ENCODE measurements around the gene HID1. TPM values are rescaled to one million over a fixed set of nuclear protein-coding genes. Genes with fewer than 3 reads are reported as not detected.
A peak's percentile ranks its signal among the peaks of the same experiment; 100 is the strongest.

The HID1 gene
- polyA plus RNA-seq, 2 of the 4 experiments (the other 2 are of a cell fraction), result 5.2 to 11.7 TPM

DNA sequence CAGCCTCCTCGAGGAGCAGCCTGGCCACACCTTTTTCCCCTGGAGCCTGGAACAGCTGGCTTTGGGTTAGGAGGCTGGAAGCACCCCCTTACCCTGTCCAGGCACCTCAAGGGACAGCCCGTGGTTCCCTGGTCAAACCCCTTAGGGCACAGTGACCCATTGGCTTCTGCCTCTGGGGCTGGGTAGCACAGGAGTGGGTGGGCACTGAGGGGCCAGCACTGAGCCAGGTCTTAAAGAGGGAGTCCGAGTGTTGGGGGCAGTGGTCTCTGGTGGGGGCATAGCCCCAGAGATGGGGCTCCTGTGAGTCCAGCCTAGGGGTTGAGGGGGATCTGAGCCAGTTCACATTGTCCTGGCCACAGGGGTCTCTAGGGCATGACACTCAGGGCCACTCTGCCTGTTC lies 21.5 kb downstream of the HID1 start:
- DNase-seq (ENCODE audit: low read depth in 1 of 2, low spot score in 1 of 2), result no peak
- Histone ChIP-seq H3K4me3 (no peak overlapping the region), H3K9me3 (no peaks in the 10 kb centered on the region), H3K27ac (no peak overlapping the region), H3K4me2 (no peak overlapping the region), H3K4me1 (peaks cover 26% of the 10 kb centered on the region)
- CTCF ChIA-PET, result interaction anchor here (0.6 to 42.3 kb wide), 5 partner anchors 6 to 468 kb away, joined by 3 to 1448 read pairs (median 8); partner anchors contain the start of genes CDR2L, HID1, OTOP2 and OTOP3
- no peak for FAIRE-seq
- POLR2A ChIA-PET, result interaction anchor here (1.0 kb wide), 1 partner anchor 84 kb away, joined by 3 read pairs; no protein-coding TSS in a partner anchor
- TF ChIP-seq TFCP2L1 (CRISPR knock-in tag; IDR thresholded peaks at IDR 0.05) (no peak), RFX5 (IDR thresholded peaks at IDR 0.05) (no peak), KDM1A (IDR thresholded peaks at IDR 0.05; ENCODE audit: low read depth) (no peak), FOSB (CRISPR knock-in tag; IDR thresholded peaks at IDR 0.05) (no peak), CHD2 (IDR thresholded peaks at IDR 0.05; ENCODE audit: low read length, partially characterized antibody) (no peak), EP300 (IDR thresholded peaks at IDR 0.05) (no peak), HEYL (CRISPR knock-in tag; IDR thresholded peaks at IDR 0.05) (no peak), POLR2A (IDR thresholded peaks at IDR 0.05; ENCODE audit: low read length) (no peak), RARB (CRISPR knock-in tag; IDR thresholded peaks at IDR 0.05) (no peak)
- 50% methylated on average over 3 of the region's 3 CpGs for WGBS (ENCODE audit: missing lambda C conversion rate)
- no peak for ATAC-seq

DNA sequence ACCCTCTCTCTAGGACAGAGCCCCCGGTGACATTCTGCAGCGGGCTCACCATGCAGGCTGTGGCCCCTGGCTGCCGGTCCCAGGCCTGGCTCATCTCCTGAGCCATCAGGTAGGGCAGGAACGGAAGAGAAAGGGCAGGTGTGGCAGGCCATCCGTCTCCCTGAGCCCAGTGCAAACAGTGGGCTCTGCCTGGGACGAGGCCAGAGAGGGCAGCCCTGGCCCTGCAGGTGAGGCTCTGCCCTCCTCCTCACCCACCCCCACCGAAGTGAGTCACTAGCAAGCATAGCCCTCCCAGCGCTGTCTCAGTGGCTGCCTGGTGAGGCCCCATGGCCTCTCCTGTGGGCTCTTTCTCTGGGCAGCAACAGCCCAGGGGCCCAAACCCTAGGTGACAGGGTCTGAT lies 22.4 kb downstream of the HID1 start:
- H3K4me2 ChIP-seq, result no peak overlapping the region; the same call in 2 of the 3 replicates
- no peak overlapping the region for H3K4me3 ChIP-seq
- FAIRE-seq (no peak), DNase-seq (ENCODE audit: low read depth in 1 of 2, low spot score in 1 of 2) (no peak), ATAC-seq (peak; percentile 23 to 26; a peak in 3 of 6 replicates)
- H3K4me1 ChIP-seq, result peaks cover 26% of the 10 kb centered on the region
- H3K27ac ChIP-seq, result no peak overlapping the region
- no peaks in the 10 kb centered on the region for H3K9me3 ChIP-seq
- ChIA-PET CTCF (interaction anchor here (1.7 to 42.3 kb wide), 5 partner anchors 7 to 181 kb away, joined by 4 to 1448 read pairs (median 8); partner anchors contain the start of genes CDR2L, HID1, NT5C and OTOP2), POLR2A (no interaction called here)
- 76% methylated on average over 6 of the region's 8 CpGs for WGBS (ENCODE audit: missing lambda C conversion rate)
- TF ChIP-seq, protein P1, sequence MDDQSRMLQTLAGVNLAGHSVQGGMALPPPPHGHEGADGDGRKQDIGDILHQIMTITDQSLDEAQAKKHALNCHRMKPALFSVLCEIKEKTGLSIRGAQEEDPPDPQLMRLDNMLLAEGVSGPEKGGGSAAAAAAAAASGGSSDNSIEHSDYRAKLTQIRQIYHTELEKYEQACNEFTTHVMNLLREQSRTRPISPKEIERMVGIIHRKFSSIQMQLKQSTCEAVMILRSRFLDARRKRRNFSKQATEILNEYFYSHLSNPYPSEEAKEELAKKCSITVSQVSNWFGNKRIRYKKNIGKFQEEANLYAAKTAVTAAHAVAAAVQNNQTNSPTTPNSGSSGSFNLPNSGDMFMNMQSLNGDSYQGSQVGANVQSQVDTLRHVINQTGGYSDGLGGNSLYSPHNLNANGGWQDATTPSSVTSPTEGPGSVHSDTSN (IDR thresholded peaks at IDR 0.05), result no peak
- TF ChIP-seq PHF8 (IDR thresholded peaks at IDR 0.05; ENCODE audit: borderline replicate concordance, low read depth), result no peak
- TF ChIP-seq GATA3 (IDR thresholded peaks at IDR 0.05; ENCODE audit: borderline replicate concordance), result no peak
- no peak for TF ChIP-seq ESRRA (IDR thresholded peaks at IDR 0.05; ENCODE audit: borderline replicate concordance, low read length)
- TF ChIP-seq POLR2AphosphoS2 (conservative IDR thresholded peaks at IDR 0.05; ENCODE audit: low read length), result no peak
- no peak for TF ChIP-seq ZFP36 (IDR thresholded peaks at IDR 0.05; ENCODE audit: borderline replicate concordance, partially characterized antibody)
- TF ChIP-seq, protein P2, sequence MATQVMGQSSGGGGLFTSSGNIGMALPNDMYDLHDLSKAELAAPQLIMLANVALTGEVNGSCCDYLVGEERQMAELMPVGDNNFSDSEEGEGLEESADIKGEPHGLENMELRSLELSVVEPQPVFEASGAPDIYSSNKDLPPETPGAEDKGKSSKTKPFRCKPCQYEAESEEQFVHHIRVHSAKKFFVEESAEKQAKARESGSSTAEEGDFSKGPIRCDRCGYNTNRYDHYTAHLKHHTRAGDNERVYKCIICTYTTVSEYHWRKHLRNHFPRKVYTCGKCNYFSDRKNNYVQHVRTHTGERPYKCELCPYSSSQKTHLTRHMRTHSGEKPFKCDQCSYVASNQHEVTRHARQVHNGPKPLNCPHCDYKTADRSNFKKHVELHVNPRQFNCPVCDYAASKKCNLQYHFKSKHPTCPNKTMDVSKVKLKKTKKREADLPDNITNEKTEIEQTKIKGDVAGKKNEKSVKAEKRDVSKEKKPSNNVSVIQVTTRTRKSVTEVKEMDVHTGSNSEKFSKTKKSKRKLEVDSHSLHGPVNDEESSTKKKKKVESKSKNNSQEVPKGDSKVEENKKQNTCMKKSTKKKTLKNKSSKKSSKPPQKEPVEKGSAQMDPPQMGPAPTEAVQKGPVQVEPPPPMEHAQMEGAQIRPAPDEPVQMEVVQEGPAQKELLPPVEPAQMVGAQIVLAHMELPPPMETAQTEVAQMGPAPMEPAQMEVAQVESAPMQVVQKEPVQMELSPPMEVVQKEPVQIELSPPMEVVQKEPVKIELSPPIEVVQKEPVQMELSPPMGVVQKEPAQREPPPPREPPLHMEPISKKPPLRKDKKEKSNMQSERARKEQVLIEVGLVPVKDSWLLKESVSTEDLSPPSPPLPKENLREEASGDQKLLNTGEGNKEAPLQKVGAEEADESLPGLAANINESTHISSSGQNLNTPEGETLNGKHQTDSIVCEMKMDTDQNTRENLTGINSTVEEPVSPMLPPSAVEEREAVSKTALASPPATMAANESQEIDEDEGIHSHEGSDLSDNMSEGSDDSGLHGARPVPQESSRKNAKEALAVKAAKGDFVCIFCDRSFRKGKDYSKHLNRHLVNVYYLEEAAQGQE (IDR thresholded peaks at IDR 0.05), result no peak
- no peak for TF ChIP-seq BHLHE40 (IDR thresholded peaks at IDR 0.05; ENCODE audit: low read depth, low read length)
- no peak for TF ChIP-seq NFE2L2 (conservative IDR thresholded peaks at IDR 0.05; ENCODE audit: low read length)
- TF ChIP-seq CBX8 (IDR thresholded peaks at IDR 0.05), result no peak

DNA sequence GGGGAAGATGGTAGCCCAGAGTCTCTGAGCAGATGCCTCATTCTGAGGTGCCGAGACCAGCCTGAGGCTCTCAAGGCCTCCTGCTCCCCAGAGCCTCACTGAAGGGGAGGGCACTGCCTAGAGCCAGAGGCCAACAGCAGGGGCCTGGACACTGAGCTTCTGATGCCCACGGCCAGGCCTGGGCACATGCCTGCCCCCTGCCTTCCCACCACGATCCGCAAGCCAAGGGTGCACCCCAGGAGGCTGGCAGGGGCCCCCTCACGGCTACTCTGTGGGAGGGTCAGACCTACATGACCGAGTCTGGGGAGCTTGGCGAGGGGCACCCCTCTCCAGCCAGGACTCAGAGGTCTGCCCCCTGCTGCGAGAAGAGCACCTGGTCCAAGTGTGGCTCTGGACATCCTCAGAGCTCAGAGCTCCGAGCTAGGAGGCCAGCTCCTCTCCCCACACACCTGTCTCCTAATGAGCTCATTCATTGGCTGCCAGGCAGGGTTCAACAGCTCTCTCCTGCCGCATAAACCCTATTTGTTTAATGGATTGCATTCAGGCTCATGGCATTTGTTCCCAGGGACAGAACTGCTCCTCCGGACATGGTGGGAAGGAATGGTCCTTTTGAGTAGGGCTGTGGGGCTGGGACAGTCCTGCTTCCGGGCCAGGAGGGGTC lies 23.0 kb downstream of the HID1 start:
- FAIRE-seq, result no peak
- POLR2A ChIA-PET, result interaction anchor here (1.1 to 1.2 kb wide), 2 partner anchors 8 to 76 kb away, joined by 3 to 4 read pairs; no protein-coding TSS in a partner anchor

More for the DNA sequence above, 23.0 kb downstream of the HID1 start:
- Histone ChIP-seq H3K4me3 (no peak overlapping the region), H3K9me3 (no peaks in the 10 kb centered on the region), H3K27ac (no peak overlapping the region), H3K4me2 (no peak overlapping the region), H3K4me1 (peaks cover 28% of the 10 kb centered on the region)
- TF ChIP-seq RFX5 (IDR thresholded peaks at IDR 0.05) (no peak), MAFK (IDR thresholded peaks at IDR 0.05; ENCODE audit: partially characterized antibody) (no peak), HDAC2 (IDR thresholded peaks at IDR 0.05) (no peak), CEBPB (IDR thresholded peaks at IDR 0.05) (no peak)
- TF ChIP-seq, protein P3, sequence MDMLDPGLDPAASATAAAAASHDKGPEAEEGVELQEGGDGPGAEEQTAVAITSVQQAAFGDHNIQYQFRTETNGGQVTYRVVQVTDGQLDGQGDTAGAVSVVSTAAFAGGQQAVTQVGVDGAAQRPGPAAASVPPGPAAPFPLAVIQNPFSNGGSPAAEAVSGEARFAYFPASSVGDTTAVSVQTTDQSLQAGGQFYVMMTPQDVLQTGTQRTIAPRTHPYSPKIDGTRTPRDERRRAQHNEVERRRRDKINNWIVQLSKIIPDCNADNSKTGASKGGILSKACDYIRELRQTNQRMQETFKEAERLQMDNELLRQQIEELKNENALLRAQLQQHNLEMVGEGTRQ (IDR thresholded peaks at IDR 0.05), result no peak
- TF ChIP-seq, protein P1 (IDR thresholded peaks at IDR 0.05), result no peak
- WGBS (ENCODE audit: missing lambda C conversion rate), result 53% methylated on average over 10 of the region's 12 CpGs
- CTCF ChIA-PET, result interaction anchor here (1.0 to 42.3 kb wide), 6 partner anchors 8 to 182 kb away, joined by 3 to 1448 read pairs (median 7); partner anchors contain the start of genes HID1, MRPL58, NT5C and OTOP2
- no peak for DNase-seq (ENCODE audit: low read depth in 1 of 2, low spot score in 1 of 2)
- peak; percentile 14 to 17; a peak in 4 of 6 replicates for ATAC-seq

Measured in A549 (cell line).